Measurements from ENCODE around the gene ARF4. TPM values are rescaled to one million over a fixed set of nuclear protein-coding genes. Genes with fewer than 3 reads are reported as not detected.
A peak's percentile ranks its signal among the peaks of the same experiment; 100 is the strongest.
"Not testable (repeated sequence)": the region's sequence is repeated elsewhere in the genome, so short reads cannot be mapped to it uniquely, and the experiment has no call there.

ARF4 gene
- total and polyA plus RNA-seq, 2 of the 4 experiments (the other 2 are of a cell fraction), result 172 to 412 TPM

GRCh38 chr3:57634259-57634658 lies 37.1 kb upstream of the ARF4 start:
- H3K9me3 ChIP-seq (ENCODE audit: control insufficient read depth, insufficient read depth, low read length); in situ Hi-C loops (cut with MboI; ENCODE audit: low sequenced_read_pairs); H2AFZ ChIP-seq (replicated peaks; ENCODE audit: low read length, poor library complexity); BruUV-seq (replicated peaks); H4K5ac ChIP-seq (ENCODE audit: low read depth, low read length); H2AK5ac ChIP-seq (ENCODE audit: low read depth, low read length); H2AK9ac ChIP-seq (replicated peaks; ENCODE audit: low read depth, low read length, poor library complexity); H3K56ac ChIP-seq (ENCODE audit: extremely low read depth, insufficient read depth, low read length); H2BK120ac ChIP-seq (ENCODE audit: low read depth, low read length); POLR2A ChIA-PET (ENCODE audit: unreplicated experiment); H2BK15ac ChIP-seq (ENCODE audit: low read depth, low read length); H3K27ac ChIP-seq (ENCODE audit: insufficient read depth, low read length); H4K20me1 ChIP-seq (ENCODE audit: insufficient read depth, low read length); H4K8ac ChIP-seq (ENCODE audit: low read depth in 2 of 2, low read length in 2 of 2); H4K91ac ChIP-seq (ENCODE audit: insufficient read depth, low read depth, low read length); H3K27me3 ChIP-seq (ENCODE audit: control insufficient read depth, insufficient read depth, low read length); H3K9ac ChIP-seq (ENCODE audit: low read depth, low read length); H3K4me3 ChIP-seq (ENCODE audit: insufficient read depth, low read depth, low read length); intact Hi-C loops (cut with micrococcal nuclease); H2BK5ac ChIP-seq (ENCODE audit: low read depth, low read length, poor library complexity, severe bottlenecking); H3K18ac ChIP-seq (ENCODE audit: low read depth, low read length); H2BK20ac ChIP-seq (ENCODE audit: low read depth, low read length); H3K23ac ChIP-seq (ENCODE audit: low read depth, low read length); ATAC-seq (ENCODE audit: low read depth); H3K4me1 ChIP-seq (ENCODE audit: control insufficient read depth, insufficient read depth, low read length); H3K9me1 ChIP-seq (ENCODE audit: insufficient read depth, low read length); H3K14ac ChIP-seq (replicated peaks; ENCODE audit: low read depth, low read length); DNase-seq; H3K79me1 ChIP-seq (ENCODE audit: low read depth in 1 of 2, low read length in 2 of 2); H3K4me2 ChIP-seq (ENCODE audit: low read depth, low read length); H3K4ac ChIP-seq (ENCODE audit: low read depth, low read length); dilution Hi-C loops (cut with HindIII; ENCODE audit: low sequenced_read_pairs, unreplicated experiment): not testable (repeated sequence)
- peaks cover 12% of the 10 kb centered on the region for H3K36me3 ChIP-seq (ENCODE audit: control insufficient read depth, insufficient read depth, low read length)
- CTCF ChIA-PET, result interaction anchor here (0.6 kb wide), 1 partner anchor 55 kb away, joined by 8 read pairs; no protein-coding TSS in a partner anchor
- peak; percentile 70; the same call in 1 of the 2 replicates for TF ChIP-seq CEBPB (IDR thresholded peaks at IDR 0.05; ENCODE audit: low read depth, low read length)
- no CpG with 5 or more reads among the region's 3 CpGs for WGBS, 2 experiments (ENCODE audit: extremely low coverage in 2 of 2, insufficient read length in 1 of 2)

Measured in IMR-90 (cell line).